PC-3 (cell line): Measurements from ENCODE around the gene SYPL1. TPM values are rescaled to one million over a fixed set of nuclear protein-coding genes. Genes with fewer than 3 reads are reported as not detected.

ENCODE experiments used
- ATAC-seq: fragments of 200-7000 bp; cut with Tn5 transposase; 2 replicates; pipeline ENCODE4 v1.9.1; 2020; ENCODE audit warnings: mild to moderate bottlenecking, moderate library complexity
- BruUV-seq: library from RNA; stranded (reverse); fragments of 400-500 nt; replicated peaks from 2 replicates; lab custom pipeline; 2021; lab: Mats Ljungman, UMichigan
- CTCF ChIA-PET: fragments of 300-600 bp; sonication (Branson Sonifier 250); formaldehyde crosslinking; loops from one replicate; lab custom pipeline; 2022; ENCODE audit warnings: antibody characterized with exemption; lab: Charles Lee
- POLR2A ChIA-PET: fragments of 300-600 bp; sonication (Branson Sonifier 250); formaldehyde crosslinking; loops from one replicate; lab custom pipeline; 2022; ENCODE audit warnings: antibody characterized with exemption; ENCODE audit not compliant: unreplicated experiment; lab: Charles Lee
- DNase-seq: peaks from one replicate; pipeline ENCODE4 v3.0.0-alpha.2; 2015
- H2AFZ ChIP-seq: fragments of 300-600 bp; sonication (generic); 2 replicates; pipeline ENCODE4 v1.6.0; 2016; ENCODE audit warnings: antibody characterized with exemption, low read length
- H3F3A ChIP-seq: fragments of 300-600 bp; sonication (generic); one replicate; pipeline ENCODE4 v1.6.0; 2017; ENCODE audit warnings: antibody characterized with exemption, low read length, control low read depth, mild to moderate bottlenecking; ENCODE audit not compliant: unreplicated experiment
- H3K27ac ChIP-seq: fragments of 300-600 bp; sonication (generic); 2 replicates; pipeline ENCODE4 v1.5.1; 2016; ENCODE audit warnings: mild to moderate bottlenecking, low read length
- H3K27me3 ChIP-seq: fragments of 300-600 bp; sonication (generic); 2 replicates; pipeline ENCODE4 v1.6.1; 2016; ENCODE audit warnings: low read length, mixed read lengths
- H3K36me3 ChIP-seq: fragments of 300-600 bp; sonication (generic); 2 replicates; pipeline ENCODE4 v1.6.1; 2016; ENCODE audit warnings: low read depth, mixed run types, low read length, mixed read lengths
- H3K4me1 ChIP-seq: fragments of 300-600 bp; sonication (generic); 2 replicates; pipeline ENCODE4 v1.5.1; 2016; ENCODE audit warnings: low read length; ENCODE audit not compliant: insufficient read depth
- H3K4me2 ChIP-seq: fragments of 300-600 bp; sonication (generic); 2 replicates; pipeline ENCODE4 v1.6.0; 2016; ENCODE audit warnings: low read length
- H3K4me3 ChIP-seq: fragments of 300-600 bp; sonication (generic); 2 replicates; pipeline ENCODE4 v1.5.1; 2016; ENCODE audit warnings: mild to moderate bottlenecking, low read length, mixed read lengths
- H3K79me2 ChIP-seq: fragments of 300-600 bp; sonication (generic); 2 replicates; pipeline ENCODE4 v1.6.1; 2017; ENCODE audit warnings: low read length, mixed read lengths
- H3K9ac ChIP-seq: fragments of 300-600 bp; sonication (generic); 2 replicates; pipeline ENCODE4 v1.6.0; 2016; ENCODE audit warnings: mild to moderate bottlenecking, low read length
- H3K9me2 ChIP-seq: fragments of 300-600 bp; sonication (generic); replicated peaks from 2 replicates; pipeline ENCODE4 v1.6.1; 2016; ENCODE audit warnings: mixed run types, low read length, mixed read lengths
- H3K9me3 ChIP-seq: fragments of 300-600 bp; sonication (generic); 2 replicates; pipeline ENCODE4 v1.6.1; 2016; ENCODE audit warnings: low read length, mixed read lengths
- H4K20me1 ChIP-seq: fragments of 300-600 bp; sonication (generic); 2 replicates; pipeline ENCODE4 v1.6.1; 2016; ENCODE audit warnings: low read length, mixed read lengths
- EZH2 ChIP-seq: fragments of 300-600 bp; sonication (generic); IDR thresholded peaks from one replicate; pipeline ENCODE4 v1.6.1; 2017; ENCODE audit warnings: antibody characterized with exemption, mild to moderate bottlenecking, low read length; ENCODE audit not compliant: unreplicated experiment
- EZH2phosphoT487 ChIP-seq: fragments of 300-600 bp; sonication (generic); IDR thresholded peaks from 2 replicates; pipeline ENCODE4 v1.6.1; 2018; ENCODE audit warnings: mild to moderate bottlenecking, antibody characterized with exemption, low read length, borderline replicate concordance
- intact Hi-C: fragments of 100-400 bp; cut with micrococcal nuclease; formaldehyde crosslinking; loops from 2 replicates; pipeline ENCODE4 v1.9.0; 2023
- total RNA-seq: library from RNA; depleted of rRNA; stranded (reverse); fragments of >200 nt; gene quantifications from 2 replicates; pipeline ENCODE4 v1.2.3, GENCODE V29; 2014
- TF ChIP-seq, protein P1 (sequence below): fragments of 300-600 bp; sonication (generic); conservative IDR thresholded peaks from 2 replicates; pipeline ENCODE4 v1.5.1; 2017; ENCODE audit warnings: antibody characterized with exemption, low read depth, mild to moderate bottlenecking, low read length

The SYPL1 gene
- total RNA-seq, 1 experiment from 2014 or later, result 45.9 TPM

- Histone ChIP-seq H3K27ac (no peak overlapping the region), H3K79me2 (no peaks in the 10 kb centered on the region), H3K36me3 (no peaks in the 10 kb centered on the region), H3K9me2 (no peaks in the 10 kb centered on the region), H3K9ac (no peak overlapping the region), H3K4me3 (no peak overlapping the region), H3K4me1 (peaks cover 14% of the 10 kb centered on the region), H3K27me3 (no peaks in the 10 kb centered on the region), H2AFZ (no peak overlapping the region), H3K9me3 (no peaks in the 10 kb centered on the region), H3F3A (no peaks in the 10 kb centered on the region), H3K4me2 (no peak overlapping the region), H4K20me1 (no peaks in the 10 kb centered on the region)
- no peak for DNase-seq
- no TSS peak for BruUV-seq
- ATAC-seq, result no peak
- POLR2A ChIA-PET, result interaction anchor here (0.5 kb wide), 1 partner anchor 294 kb away, joined by 7 read pairs; no protein-coding TSS in a partner anchor
- intact Hi-C loops, result loop anchor here (10.0 kb wide), 1 partner anchor 653 kb away; no protein-coding TSS in a partner anchor
- TF ChIP-seq EZH2phosphoT487 (no peak), EZH2 (no peak)
- TF ChIP-seq, protein P1, sequence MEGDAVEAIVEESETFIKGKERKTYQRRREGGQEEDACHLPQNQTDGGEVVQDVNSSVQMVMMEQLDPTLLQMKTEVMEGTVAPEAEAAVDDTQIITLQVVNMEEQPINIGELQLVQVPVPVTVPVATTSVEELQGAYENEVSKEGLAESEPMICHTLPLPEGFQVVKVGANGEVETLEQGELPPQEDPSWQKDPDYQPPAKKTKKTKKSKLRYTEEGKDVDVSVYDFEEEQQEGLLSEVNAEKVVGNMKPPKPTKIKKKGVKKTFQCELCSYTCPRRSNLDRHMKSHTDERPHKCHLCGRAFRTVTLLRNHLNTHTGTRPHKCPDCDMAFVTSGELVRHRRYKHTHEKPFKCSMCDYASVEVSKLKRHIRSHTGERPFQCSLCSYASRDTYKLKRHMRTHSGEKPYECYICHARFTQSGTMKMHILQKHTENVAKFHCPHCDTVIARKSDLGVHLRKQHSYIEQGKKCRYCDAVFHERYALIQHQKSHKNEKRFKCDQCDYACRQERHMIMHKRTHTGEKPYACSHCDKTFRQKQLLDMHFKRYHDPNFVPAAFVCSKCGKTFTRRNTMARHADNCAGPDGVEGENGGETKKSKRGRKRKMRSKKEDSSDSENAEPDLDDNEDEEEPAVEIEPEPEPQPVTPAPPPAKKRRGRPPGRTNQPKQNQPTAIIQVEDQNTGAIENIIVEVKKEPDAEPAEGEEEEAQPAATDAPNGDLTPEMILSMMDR, result no peak
- CTCF ChIA-PET, result interaction anchor here (1.0 kb wide), 1 partner anchor 106 kb away, joined by 4 read pairs; no protein-coding TSS in a partner anchor
Observed at GRCh38 chr7:106047818-106048705, 64.0 kb downstream of the SYPL1 start.

DNA sequence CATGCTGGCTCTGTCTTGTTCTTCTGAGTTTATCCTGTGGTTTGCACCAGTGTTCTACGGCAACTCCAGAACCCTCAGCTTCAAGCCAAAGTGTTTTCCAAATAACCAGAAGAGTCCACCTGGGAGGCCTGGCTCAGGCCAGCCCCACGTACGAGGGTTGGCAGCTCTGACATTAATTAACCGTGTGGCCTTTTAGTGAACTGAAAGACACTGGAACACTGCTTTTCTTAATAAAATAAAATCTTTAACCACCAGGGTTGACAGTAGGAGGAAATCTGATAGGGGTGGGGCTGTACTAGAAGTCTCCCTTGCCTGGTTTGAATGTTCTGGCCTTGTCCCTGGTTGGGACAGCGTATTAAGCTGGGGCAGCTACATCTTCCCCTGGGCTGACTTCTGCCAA, 64.9 kb downstream of the SYPL1 start:
- no peaks in the 10 kb centered on the region for H3K36me3 ChIP-seq
- H3K27me3 ChIP-seq, result no peaks in the 10 kb centered on the region
- H3K4me2 ChIP-seq, result no peak overlapping the region
- no peaks in the 10 kb centered on the region for H3K9me3 ChIP-seq
- ChIA-PET POLR2A (no interaction called here), CTCF (interaction anchor here (0.7 to 1.0 kb wide), 2 partner anchors 107 to 165 kb away, joined by 3 to 4 read pairs; no protein-coding TSS in a partner anchor)
- H3K27ac ChIP-seq, result no peak overlapping the region
- H3K4me1 ChIP-seq, result peaks cover 19% of the 10 kb centered on the region
- no peak overlapping the region for H2AFZ ChIP-seq
- no peak for ATAC-seq
- no TSS peak for BruUV-seq
- DNase-seq, result no peak
- H3K79me2 ChIP-seq, result no peaks in the 10 kb centered on the region
- no peak overlapping the region for H3K9ac ChIP-seq
- H3F3A ChIP-seq, result no peaks in the 10 kb centered on the region
- no peaks in the 10 kb centered on the region for H3K9me2 ChIP-seq
- intact Hi-C loops, result loop anchor here (10.0 kb wide), 1 partner anchor 652 kb away; no protein-coding TSS in a partner anchor
- no peaks in the 10 kb centered on the region for H4K20me1 ChIP-seq
- H3K4me3 ChIP-seq, result no peak overlapping the region
- TF ChIP-seq EZH2 (no peak), EZH2phosphoT487 (no peak)
- TF ChIP-seq, protein P1, result no peak

GRCh38 chr7:106045586-106045985, 66.5 kb downstream of the SYPL1 start:
- H3K9me3 ChIP-seq, result no peaks in the 10 kb centered on the region
- BruUV-seq, result no TSS peak
- no peak for TF ChIP-seq EZH2phosphoT487
- TF ChIP-seq, protein P1, result no peak
- TF ChIP-seq EZH2, result no peak
- POLR2A ChIA-PET, result no interaction called here
- H3K27ac ChIP-seq, result no peak overlapping the region
- no peak overlapping the region for H3K4me3 ChIP-seq
- no peaks in the 10 kb centered on the region for H3F3A ChIP-seq
- H3K9ac ChIP-seq, result no peak overlapping the region
- intact Hi-C loops, result loop anchor here (10.0 kb wide), 1 partner anchor 651 kb away; no protein-coding TSS in a partner anchor
- H3K79me2 ChIP-seq, result no peaks in the 10 kb centered on the region
- ATAC-seq (no peak), DNase-seq (peak; percentile 62)
- H3K4me1 ChIP-seq, result peaks cover 11% of the 10 kb centered on the region
- no peaks in the 10 kb centered on the region for H3K27me3 ChIP-seq
- no peak overlapping the region for H2AFZ ChIP-seq
- CTCF ChIA-PET, result no interaction called here
- no peaks in the 10 kb centered on the region for H3K36me3 ChIP-seq
- no peak overlapping the region for H3K4me2 ChIP-seq
- H4K20me1 ChIP-seq, result no peaks in the 10 kb centered on the region
- no peaks in the 10 kb centered on the region for H3K9me2 ChIP-seq
